Astrocyte of the spinal cord (primary cell): ENCODE data around the gene ZBTB33.

ENCODE experiments used
- DNase-seq: peaks from one replicate; pipeline ENCODE4 v3.0.0; 2011; ENCODE audit warnings: low read depth, low spot score
- H3K4me3 ChIP-seq: 2 replicates; pipeline ENCODE4 v1.5.1; 2011; ENCODE audit warnings: low read depth, mild to moderate bottlenecking, low read length, moderate library complexity
- in situ Hi-C: cut with HindIII; loops from 2 replicates; pipeline ENCODE4 v1.10.0; 2017; ENCODE audit warnings: low sequenced_read_pairs
- TF ChIP-seq, protein P1 (sequence below): IDR thresholded peaks from 2 replicates; pipeline ENCODE4 v1.5.1; 2012; ENCODE audit warnings: low read depth, mild to moderate bottlenecking, low read length, inconsistent platforms

ZBTB33 gene

DNA sequence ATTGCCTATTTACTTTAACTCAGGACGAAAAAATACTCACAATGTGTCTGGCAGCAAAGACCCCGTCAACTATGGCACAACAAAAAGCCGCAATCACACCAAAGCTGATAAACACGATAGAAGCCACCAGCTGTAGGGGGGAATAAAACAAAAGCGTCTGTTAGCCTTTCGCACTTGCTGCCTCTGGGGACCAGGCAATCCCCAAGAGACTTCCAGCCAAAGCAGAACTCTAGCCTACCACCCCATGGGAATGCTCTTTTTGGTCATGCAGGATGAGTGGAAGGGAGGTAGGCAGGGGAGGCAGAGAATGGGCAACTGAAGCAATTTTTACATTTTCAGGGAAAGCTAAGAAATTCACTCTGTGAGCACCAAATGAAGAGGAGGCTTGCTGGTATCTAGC is 40.6 kb downstream of the ZBTB33 start:
- in situ Hi-C loops = no loop called here
- TF ChIP-seq, protein P1, sequence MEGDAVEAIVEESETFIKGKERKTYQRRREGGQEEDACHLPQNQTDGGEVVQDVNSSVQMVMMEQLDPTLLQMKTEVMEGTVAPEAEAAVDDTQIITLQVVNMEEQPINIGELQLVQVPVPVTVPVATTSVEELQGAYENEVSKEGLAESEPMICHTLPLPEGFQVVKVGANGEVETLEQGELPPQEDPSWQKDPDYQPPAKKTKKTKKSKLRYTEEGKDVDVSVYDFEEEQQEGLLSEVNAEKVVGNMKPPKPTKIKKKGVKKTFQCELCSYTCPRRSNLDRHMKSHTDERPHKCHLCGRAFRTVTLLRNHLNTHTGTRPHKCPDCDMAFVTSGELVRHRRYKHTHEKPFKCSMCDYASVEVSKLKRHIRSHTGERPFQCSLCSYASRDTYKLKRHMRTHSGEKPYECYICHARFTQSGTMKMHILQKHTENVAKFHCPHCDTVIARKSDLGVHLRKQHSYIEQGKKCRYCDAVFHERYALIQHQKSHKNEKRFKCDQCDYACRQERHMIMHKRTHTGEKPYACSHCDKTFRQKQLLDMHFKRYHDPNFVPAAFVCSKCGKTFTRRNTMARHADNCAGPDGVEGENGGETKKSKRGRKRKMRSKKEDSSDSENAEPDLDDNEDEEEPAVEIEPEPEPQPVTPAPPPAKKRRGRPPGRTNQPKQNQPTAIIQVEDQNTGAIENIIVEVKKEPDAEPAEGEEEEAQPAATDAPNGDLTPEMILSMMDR = no peak
- no peak overlapping the region for H3K4me3 ChIP-seq
- no peak for DNase-seq

DNA sequence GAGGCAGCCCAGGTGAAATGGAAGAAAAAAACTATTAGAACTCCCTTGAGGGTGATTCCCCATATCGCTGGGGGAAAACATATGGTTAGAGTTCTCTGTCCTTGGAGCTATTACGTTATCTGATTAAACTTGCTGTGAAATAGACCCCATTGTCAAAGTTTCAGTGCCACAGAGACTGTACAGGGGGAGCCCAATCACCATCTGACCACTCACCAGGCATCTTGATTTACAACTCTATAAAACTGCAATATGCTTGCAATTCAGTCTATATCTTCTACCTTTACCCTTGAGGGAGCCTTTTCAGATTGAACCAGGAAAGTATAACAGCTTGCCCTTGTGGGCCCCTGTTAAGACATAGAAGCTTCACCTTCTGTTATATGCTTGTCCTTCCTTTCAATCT is 42.4 kb downstream of the ZBTB33 start:
- H3K4me3 ChIP-seq = no peak overlapping the region
- in situ Hi-C loops = no loop called here
- no peak for DNase-seq
- TF ChIP-seq, protein P1 = no peak

DNA sequence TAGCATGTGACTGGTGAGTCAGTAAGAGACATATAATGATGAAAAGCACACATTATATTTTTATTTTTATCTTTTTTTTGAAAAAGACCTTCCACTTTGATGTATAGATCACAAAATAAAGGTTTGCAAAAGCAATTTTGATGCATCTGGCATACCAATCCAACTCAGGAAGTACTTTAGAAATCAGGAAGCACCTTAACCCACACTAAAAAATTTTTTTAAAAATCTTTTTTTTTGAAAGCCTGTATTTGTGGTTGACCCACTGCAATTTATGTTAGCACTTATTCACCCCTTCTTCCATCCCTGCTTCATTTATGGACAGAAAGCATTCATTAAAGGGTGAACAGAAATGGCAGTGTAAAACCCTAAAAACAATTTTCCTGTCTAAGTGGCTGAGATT is 44.0 kb downstream of the ZBTB33 start:
- in situ Hi-C loops = no loop called here
- no peak overlapping the region for H3K4me3 ChIP-seq
- TF ChIP-seq, protein P1 = no peak
- DNase-seq = no peak

DNA sequence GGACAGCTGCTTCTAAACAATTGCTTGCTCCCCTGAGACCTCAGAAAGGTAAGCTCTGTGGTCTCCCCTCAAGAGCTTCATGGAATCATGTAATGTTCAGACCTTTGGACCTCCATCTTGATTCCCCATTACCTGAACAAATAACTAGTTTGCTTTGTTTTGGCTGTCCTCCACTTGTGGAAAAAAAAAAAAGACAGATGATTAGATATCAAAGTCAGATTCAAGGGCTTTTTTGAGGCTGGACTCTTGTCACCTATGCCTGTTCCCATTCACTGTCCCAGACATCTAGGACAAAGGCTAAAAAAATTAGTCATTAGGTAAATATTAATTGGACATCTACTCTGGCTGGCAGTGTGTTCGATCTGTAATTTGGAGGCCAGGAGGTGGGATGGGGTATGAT is 47.3 kb downstream of the ZBTB33 start:
- in situ Hi-C loops = no loop called here
- no peak for DNase-seq
- TF ChIP-seq, protein P1 = no peak

DNA sequence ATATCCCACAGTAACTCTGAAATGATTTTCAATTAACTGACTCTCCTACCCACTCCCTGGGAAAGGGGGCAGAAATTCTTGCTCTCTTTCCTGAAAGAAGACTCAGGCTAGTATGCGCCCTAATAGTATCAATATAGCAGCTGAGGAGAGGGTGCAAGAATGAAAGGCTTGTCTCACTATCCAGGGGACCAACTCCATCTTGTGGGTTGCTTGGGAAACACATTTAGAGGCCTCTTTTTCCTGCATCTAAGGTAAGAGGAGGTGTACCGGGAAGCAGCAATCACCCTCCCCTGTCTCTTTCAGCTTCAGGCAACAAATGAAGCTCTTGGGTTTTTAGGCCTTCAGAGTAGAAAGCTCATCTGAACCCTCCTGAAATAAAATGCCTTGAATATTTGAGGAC is 49.3 kb downstream of the ZBTB33 start:
- DNase-seq = no peak
- TF ChIP-seq, protein P1 = no peak
- in situ Hi-C loops = no loop called here
- no peak overlapping the region for H3K4me3 ChIP-seq

More for the DNA sequence above, 47.3 kb downstream of the ZBTB33 start:
- H3K4me3 ChIP-seq = no peak overlapping the region

DNA sequence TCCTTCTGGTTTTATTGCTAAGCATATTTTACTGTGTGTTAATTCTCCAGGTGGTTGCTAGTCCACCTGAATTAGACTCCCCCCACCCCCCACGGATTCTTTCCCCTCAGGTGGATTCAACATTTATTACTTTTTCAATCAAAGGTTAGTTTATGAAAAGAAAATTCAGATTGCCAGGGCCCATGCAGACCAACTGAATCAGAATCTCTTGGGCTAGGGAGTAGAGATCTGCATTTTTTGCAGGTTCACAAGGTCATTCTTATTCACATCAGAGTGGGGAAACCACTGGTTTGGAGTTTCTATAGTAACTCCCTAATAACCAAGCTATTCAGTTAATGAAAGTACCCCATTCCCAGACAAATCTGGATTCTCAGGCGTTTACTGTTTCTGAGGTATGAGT is 50.9 kb downstream of the ZBTB33 start:
- TF ChIP-seq, protein P1 = no peak
- DNase-seq = no peak
- no peak overlapping the region for H3K4me3 ChIP-seq
- in situ Hi-C loops = no loop called here

DNA sequence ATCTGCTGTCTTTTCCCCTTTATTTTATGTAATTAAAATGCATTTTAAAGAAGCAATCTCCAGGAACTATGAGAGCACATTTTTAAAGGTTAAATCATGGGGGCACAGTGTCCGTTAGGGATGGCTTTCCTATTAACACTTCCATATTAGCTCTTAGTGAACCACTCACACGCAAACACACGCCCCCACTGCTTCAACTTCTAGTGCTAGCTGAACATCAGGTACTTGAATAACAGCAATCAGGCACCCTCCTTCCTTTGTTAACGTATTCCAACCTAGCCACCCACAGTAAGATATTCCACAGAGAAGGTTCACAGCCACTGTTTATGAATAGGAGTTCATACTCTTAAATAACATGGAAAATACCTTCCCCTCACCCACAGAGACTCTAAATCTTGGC is 51.3 kb downstream of the ZBTB33 start:
- in situ Hi-C loops = no loop called here
- TF ChIP-seq, protein P1 = no peak
- no peak overlapping the region for H3K4me3 ChIP-seq
- DNase-seq = no peak
